GM18909 (cell line): Measurements from ENCODE around the gene LCNL1.
A peak's percentile ranks its signal among the peaks of the same experiment; 100 is the strongest.
"Not testable (repeated sequence)": the region's sequence is repeated elsewhere in the genome, so short reads cannot be mapped to it uniquely, and the experiment has no call there.

Source experiments
- ATAC-seq: cut with Tn5 transposase; IDR thresholded peaks from one replicate; pipeline ENCODE4 v1.9.1; 2021; ENCODE audit warnings: mild to moderate bottlenecking; ENCODE audit not compliant: unreplicated experiment, poor library complexity

LCNL1 gene

DNA sequence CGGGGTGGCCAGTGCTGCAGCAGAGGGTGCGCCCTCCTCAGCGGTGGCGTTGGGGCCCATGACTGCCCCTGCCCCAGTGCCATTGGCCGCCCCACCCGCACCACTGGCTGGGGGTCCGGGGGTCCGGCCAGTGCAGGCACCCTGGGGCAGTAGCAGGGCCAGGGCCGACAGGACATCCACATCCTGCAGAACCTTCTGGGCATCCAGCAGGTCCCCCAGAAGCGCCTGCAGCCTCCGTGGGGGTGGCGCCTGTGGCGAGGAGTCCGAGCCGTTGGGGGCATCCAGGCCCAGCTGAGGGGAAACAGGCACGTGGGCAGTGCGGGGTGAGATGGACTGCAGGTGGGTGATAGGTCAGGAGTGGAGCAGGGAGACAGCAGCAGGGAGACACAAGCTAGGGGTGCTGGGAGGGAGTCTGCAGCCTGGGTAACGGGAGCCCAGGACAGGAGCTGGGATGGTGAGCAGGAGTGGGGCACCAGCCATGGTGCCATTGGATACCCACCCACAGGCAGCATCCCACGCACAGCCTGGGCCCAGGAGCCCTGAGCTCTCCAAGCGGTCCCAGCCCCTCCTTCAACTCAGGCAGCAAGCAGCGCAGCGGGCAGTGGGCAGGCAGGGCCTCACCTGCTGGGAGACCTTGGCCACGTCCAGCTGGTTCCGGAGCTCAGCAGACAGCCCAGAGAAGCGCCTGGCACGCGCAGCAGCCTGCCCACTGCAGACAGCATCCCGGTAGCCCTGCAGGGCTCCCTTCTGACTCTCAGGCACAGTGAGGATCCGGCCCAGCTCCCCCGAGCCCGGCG is 38.2 kb downstream of the LCNL1 start:
- ATAC-seq: no peak

DNA sequence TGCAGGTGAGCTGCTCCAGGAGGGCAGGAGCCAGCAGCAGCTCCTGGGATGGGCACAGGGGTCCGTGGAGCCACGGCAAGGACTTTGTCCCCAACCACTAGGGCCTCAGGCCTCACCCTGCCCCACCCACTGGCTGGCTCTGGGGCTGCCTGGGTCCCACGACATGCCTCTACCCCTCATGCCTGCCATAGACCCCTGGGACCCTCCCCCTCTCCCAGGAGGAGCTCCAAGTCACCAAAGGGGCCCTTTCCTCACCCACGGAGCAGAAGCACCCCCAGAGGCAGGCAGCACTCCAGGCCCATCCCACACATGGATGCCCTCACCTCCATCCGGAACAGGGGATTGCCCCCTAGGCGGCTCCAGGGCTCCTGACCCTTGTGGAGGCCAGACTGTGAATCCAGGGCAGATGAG is 38.8 kb downstream of the LCNL1 start:
- ATAC-seq: no peak

DNA sequence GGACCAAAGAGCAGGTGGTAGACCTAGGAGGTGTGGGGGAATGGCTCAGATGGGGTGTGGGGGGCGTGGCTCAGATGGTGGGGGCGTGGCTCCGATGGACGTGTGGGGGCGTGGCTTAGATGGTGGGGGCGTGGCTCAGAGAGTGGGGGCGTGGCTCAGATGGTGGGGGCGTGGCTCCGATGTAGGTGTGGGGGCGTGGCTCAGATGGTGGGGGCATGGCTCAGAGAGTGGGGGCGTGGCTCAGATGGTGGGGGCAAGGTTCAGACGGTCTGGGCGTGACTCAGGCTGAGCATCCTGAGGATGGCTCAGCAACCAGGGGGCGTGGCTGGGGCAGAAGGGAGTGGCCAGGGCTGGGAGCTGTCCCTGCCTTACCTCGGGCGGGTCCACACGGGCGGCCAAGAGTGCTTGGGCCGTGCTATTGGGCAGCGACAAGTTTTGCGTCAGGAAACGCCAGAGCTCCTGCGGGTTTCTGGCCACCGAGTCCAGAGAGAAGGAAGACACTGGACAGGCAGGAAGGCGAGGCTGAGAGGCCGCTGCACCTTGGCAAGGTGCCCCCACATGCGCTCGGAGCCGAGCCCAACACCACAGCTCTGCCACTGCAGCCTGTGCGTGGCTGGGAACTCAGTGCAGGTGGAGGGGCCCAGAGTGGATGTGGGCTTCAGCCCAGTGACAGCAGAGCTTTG is 39.3 kb downstream of the LCNL1 start:
- no peak for ATAC-seq

DNA sequence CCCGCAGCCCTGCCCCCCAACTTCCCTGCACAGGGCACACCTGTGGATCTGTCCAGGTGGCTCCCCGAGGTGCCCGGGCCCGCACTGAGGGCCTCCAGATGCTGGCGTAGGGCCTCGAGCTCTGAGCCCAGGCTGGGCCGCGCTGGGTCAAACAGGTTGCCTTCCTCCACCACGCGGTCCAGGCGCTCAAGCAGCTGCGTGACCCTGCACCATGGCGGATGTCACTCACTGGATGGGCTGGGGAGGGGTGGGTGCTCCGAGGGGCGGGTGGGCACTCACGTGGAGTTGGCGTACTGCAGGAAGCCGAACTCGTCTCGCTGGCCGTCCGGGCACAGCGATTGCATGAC is 39.8 kb downstream of the LCNL1 start:
- ATAC-seq: no peak

DNA sequence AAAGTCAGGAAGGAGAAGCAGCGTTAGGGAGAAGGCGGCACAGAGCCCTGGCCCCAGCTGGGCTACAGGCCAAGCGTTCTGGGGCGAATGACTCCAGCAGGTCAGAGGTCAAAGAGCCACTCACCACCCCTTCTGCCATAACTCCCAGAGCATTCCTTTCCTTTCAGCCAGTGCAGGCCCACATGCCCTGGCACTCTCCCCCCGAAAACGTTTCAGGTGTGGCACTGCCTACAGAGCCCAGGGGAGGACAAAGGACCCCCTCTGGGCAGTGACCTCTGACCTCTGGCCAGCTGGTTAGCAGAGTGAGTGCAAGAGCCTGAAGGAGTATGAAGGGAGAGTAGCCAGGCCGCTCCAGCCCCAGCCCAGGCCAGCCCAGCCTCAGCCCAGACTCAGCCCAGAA is 40.4 kb downstream of the LCNL1 start:
- no peak for ATAC-seq

DNA sequence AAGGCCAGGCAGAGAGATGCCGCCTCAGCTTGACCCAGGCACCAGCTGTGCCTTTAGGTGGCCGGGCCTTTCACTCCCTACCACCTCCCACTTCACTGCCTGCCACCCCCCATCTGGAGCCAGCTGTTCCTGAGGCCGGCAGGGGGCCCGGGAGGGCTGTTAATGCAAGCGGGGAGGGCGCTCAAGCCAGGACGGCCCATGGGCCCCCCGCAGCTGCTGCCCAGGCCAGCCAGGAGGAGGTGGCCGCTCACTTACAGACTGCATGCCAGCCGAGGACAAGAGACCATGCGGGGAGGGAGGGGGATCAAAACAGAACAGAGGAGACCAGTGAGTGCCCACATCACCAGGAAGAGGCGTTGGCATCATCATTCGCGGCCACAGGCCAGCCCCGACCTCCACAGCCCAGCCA is 40.8 kb downstream of the LCNL1 start:
- ATAC-seq: no peak

DNA sequence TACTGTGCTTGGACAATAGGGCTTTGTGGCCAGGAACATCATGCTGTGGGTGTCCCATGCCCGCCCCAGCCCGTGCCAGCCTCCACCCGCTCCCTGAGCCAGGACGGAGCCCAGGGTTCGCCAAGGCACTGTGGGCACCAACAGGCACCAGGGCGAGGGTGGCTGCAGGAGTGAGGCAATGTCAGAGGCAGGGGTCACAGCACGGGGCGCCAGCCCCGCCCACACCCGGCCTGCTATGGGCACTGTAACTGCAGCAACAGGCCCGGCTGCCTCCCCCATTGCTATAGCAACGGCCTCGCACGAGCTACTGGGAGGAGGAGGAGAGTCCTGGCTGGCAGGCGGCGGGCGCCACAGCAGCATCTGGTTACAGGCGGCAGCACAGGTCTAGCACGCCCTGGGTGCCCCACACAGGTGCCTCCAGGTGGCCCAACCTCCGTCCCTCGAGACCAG is 42.7 kb downstream of the LCNL1 start:
- ATAC-seq: no peak

DNA sequence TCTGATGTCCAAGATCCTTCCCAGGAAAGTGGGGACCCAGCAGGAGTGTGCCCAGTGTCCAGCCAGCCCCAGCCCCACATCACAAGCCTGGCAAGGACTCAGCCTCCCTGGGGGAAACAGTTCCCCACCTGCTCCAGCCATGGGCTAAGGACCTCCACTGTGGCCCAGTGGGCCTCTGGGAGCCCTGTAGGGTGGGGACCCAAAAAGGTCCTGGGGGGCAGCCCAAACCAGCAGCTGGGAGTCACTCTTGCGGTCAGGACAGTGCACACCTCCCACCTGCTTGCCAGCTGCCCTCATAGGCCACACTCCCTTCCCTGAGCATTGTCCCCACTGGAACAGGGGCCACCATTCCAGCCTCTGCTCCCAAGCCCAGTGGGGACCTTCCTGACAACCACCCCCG is 43.6 kb downstream of the LCNL1 start:
- ATAC-seq: no peak

DNA sequence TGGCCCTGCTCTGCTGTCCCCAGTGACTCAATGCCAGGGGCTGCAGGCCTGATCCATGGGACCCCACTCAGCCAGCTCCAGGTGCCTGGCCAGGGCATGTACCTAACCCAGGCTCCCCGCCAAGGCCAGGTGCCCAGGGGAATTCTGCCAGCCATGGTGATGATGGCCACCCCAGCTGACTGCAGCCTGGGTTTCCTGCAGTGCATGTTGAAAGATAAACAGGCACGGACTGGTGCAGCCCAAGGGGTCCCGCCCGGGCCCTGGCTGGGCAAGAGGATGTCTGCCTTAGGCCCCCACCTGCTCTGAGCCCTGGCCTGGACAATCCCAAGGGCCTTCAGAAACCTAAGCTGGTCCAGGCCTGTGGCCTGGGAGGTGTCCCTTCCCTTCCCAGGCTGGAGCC is 44.0 kb downstream of the LCNL1 start:
- ATAC-seq: no peak

DNA sequence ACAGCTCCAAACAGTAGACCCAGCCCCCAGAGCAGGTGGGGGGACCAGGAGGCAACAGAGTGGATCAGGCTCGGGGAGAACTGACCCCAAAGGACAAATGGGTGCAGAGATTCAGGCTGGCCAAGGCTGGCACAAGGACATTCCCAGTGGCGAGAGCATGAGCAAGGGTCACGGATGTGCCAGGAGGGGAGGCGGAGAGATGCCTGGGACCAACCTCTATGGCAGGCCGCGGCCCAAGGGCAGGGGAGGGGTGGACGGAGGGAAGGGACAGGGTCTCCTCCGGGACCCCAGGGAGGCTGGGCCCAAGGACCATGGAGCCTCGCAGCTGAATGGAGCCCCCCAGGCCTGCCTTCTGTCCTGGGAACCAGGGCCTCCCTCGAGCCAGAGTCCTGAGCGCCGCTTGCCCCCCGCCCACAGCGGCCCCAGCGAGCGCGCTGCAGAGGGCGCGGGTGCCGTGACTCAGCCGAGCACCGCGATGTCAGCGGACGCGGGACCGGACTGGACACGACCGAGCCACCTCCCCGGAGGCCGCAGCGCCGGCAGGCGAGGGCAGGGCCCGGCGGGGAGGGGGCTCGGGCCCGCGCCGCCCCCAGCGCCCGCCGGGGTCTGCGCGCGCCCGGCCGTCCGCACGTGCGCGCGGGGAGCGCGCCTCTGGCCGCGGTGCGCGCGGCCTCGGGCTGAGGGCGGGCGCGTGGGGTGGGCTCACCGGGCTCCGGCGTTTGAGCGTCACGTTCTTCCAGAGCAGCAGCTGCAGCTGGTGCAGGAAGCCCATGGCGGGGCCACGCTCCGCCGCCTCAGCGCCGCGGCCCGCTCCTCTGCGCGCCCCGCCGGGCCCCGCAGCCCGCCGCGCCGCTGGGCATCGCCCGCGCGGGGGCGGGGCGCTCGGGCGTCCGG is 44.8 kb downstream of the LCNL1 start, which contains the start of gene ABCA2:
TSS of gene ABCA2 (minus strand) at position 869 of the 894 bp plus-strand sequence. CDS start at position 772, 97 bp downstream.
- no peak for ATAC-seq

DNA sequence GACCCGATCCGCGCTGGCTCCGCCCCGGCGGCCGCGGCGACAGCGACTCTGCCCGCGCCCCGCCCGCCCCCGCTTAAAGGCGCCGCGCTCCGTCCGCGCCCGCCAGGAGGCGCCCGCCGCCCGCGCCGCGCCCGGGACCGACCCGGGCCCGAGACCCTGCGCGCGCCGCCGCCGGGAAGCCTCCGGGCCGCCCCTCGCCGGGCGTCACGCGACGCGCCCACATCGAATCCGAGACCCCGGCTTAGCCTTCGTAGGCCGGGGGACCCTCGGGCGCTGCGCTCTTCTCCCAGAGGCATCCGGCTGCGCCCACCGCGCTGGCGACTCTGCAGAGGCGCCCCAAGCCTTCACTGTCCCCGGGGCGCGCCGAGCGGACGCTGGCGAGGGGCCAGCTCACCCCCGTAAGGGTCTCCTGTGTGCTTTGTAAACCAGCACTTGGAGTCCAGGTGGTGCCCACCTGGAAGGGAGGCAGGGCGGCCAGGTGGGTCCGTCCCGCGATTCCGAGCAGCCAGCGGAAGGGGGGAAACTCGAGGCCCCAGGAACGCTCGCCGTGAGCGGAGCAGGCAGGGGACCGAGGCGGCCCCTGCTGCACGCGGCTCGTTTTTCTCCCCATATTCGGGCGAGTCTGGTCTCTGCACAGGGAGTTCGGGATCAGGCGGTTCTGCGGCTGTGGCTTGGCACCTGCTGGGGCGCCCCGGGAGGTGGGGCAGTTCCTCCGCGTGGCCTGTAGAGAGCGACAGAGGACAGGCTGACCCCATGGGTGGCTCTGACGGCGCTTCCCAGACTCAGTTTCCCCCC is 45.7 kb downstream of the LCNL1 start:
- ATAC-seq: peak; percentile 36

DNA sequence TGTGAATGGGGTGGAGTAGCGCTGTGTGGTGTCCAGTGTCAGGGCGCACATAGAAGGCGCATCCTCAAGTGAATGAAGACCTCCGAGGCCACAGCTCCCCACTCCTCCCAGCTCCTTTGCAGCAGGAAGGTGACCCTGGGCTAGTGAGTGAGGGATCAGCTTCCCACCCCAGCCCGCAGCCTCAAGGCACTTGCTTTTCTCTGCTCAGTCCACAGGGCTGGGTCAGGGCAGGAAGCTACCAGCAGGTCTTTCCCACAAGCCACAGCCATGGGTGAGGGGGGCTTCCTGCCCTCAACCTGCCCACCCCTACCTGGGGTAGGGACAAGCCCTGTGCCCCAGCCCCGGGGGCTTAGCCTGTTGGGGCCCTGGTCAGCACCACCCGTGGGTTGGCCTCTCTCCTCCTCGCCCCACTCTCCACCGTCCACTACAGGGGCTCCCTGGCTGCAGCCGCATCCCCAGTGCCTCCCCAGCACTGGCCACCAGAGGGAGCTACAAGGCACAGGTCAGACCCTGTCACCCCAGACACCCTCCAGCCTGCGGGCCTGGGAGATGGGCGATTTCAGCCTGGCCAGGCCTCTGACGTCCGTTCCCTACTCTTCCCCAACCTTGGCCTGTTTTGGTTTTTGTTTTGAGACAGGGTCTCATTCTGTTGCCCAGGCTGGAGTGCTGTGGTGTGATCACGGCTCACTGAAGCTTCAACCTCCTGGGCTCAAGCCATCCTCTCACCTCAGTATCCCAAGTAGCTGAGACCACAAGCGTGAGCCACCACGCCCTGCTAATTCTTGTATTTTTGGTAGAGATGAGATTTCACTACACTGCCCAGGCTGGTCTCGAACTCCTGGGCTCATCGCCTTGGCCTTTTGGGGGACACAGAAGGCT is 46.5 kb downstream of the LCNL1 start:
- peak; percentile 33 for ATAC-seq

DNA sequence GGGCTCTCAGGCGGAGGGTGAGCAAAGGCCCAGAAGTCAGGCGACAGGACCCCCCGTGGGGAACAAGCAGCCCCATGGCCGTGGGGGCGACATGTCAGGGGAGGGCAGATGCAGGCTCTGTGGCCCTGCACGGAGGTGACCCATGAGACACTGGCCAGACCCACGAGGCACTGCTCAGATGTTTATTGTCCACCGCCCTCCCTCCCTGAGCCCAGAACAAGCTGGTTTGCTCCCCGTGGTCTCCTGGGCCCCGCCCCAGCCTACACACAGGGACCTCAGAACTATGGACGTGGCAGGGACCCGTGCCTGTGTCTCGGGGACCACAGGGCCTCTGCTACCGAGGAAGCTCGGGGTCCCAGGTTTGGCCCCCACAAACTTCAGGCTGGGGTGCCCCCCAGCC is 47.2 kb downstream of the LCNL1 start:
- no peak for ATAC-seq

DNA sequence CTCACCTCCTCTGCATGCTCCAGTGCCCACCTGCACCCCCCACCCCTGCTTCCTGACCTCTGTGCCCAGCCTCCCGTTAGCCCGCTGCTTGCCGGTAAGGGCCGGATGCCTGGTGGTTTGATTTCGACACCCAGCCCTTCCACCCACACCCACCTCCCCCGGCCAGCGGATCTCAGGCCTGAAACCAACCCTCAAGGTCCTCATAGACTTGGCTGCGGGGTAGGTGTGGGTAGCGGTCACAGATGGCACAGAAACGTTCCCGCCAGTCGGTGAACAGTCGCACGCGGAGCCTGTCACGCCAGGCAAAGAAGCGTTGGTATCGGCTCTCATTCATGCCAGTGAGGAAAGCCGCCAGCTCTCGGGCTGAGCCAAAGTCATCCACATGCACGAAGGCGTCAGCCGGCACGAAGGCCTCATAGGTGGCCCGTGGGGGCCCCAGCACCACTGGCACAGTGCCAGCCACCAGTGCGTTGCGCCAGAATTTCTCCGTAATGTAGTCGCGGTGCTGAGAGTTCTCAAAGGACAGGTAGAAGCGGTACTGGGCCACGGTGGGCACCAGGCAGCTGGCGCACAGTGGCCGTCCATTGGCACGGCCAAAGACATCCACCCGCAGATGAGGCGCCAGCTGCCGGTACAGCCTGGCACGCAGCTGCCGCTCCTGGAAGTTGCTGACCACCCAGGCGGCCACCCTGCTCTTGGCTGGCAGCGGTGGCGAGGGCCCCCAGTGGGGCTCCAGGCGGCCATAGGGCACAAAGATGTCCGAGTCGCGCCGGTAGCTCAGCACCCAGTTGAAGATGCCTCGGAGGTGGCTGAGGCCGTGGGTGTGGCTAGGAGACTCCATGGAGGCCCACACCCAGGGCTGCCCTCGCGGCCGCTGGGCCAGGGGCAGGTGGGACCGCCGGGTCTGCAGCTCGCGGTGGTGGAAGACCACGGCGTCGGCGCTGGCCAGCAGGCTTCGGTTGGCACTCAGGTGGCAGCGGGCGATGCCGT is 48.0 kb downstream of the LCNL1 start:
- no peak for ATAC-seq

DNA sequence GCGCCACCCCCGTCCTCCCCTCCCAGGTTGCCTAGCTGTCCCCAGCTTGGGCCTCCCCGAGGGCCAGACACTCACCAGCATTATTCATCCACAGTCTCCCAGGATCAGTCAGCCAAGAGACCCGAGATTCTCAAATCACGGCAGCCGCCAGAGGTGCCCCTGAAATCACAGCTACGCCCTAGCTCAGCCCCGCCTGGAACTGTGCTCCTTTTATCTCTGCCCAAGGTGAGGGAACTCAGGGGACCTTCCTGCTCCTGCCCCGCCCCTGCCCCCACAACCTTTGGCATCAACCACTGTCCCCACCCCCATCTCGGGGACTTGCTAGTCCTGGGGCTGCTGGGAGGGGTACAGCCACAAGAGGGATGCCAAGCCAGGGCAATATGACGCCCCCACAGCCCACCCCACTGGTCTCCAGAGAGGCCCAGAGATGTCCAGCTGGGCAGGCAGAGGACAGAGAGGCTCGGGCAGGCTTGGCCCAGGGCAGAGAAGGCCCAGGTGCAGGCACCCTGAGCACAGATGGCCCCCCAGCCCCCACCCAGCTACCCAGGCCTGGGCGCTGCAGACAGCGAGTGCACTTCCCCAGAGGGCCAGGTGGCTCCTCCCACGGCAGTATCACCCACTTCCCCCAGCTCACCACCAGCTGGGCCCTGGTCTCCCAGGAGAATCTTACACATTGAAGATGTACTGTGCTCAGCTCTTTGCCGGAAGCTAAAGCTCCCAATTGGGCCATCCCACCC is 49.3 kb downstream of the LCNL1 start, which contains the start of gene FUT7:
TSS of gene FUT7 (minus strand) at position 185 of the 737 bp plus-strand sequence. CDS start at position 88, 97 bp downstream.
- ATAC-seq: no peak

DNA sequence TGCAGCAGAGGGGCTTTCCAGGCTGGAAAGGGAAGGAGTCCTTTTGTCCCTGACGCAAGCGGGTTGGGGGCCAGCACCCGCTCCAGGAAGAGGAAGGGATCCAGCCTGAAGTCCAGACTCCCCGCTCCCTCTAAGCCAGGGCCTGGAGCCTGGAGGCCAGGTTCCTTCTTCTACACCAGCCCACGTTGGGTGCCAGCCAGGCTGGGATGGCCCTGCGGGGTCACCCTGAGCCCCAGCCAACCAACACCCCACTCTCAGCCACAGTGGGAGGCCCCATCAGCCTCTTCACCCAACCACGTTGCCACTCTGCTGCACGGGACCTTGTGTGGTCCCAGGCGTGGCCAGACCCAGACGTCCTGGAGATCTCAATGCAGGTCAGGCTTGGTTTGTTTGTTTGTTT is 50.1 kb downstream of the LCNL1 start:
- no peak for ATAC-seq

DNA sequence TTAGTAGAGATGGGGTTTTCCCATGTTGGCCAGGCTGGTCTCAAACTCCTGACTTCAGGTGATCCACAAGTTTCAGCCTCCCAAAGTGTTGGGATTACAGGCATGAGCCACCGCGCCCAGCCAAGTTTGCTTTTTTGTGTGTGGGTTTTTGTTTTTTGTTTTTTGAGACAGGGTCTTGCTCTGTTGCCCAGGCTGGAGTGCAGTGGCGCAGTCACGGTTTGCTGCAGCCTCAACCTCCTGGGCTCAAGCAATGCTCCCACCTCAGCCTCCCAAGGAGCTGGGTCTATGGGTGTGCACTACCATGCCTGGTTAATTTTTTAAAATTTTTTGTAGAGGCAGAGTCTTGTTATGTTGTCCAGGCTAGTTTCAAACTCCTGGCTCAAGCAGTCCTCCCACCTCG is 50.7 kb downstream of the LCNL1 start:
- ATAC-seq: not testable (repeated sequence)
